NCI-H1694 treated with DMSO at 0.1 percent for 48 hours (cell line): ENCODE measurements around the gene CLASP2.
"Not testable (repeated sequence)": the region's sequence is repeated elsewhere in the genome, so short reads cannot be mapped to it uniquely, and the experiment has no call there.

Experiments used
- DNase-seq: peaks from one replicate; lab custom pipeline; 2025; lab: John Stamatoyannopoulos, UW

CLASP2 gene

DNA sequence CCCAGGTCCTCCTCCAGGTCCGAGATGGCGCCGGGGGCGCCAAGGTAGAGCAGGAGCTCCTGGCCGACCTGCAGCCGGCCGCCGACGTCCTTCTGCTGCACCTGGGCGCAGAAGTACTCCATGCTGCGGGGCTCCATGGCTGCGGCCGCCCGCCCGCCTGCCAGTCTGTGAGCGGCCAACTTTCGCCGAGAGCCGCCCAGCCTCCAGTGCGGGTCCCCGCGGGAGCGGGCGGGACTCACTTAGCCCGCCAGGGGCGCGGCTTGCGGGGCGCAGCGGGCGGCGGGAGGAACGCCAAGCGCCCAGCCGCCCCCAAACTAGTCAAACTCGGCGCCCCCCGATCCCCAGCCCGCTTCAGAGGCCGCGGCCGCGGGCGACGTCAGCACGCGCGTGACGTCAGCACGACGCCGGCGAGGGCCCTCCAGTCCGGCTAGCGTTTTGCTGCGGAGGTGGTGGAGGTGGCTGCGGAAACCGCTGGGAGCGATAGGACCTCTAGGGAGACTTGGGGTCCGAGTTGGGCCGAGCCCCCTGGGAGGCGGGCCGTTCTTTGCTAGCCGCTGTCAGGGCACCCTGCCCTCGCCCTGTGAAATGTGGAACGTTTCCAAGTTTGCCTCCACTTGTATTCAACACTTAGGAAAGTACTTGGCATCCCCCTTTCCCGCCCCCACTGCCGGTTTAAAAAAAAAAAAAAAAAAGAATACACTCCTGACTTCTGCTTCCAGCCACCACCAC is at the start of gene CLASP2:
CLASP2 (minus strand) TSS at position 389 of the 729 bp plus-strand sequence; CDS start at position 137, 252 bp downstream.
- peak; percentile 2 for DNase-seq

DNA sequence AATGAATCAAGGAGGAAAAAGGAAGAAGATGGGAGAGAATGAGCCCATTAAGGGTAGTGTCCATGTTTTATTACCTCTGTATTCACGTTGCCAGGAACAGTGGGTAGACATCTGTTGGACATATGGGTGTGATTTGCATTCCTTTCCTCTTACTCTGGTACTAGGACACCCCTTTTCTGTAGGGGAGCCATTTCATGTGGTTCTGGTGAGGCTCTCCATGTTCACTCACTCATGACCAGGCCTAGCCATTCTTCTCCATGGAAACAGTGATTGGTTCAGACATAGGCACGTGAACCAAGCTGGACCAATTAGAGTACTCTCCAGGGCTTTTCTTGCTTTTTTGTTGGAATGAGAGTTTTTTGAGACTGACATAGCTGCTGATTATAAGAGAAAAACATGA is 40.8 kb upstream of the CLASP2 start:
- no peak for DNase-seq

DNA sequence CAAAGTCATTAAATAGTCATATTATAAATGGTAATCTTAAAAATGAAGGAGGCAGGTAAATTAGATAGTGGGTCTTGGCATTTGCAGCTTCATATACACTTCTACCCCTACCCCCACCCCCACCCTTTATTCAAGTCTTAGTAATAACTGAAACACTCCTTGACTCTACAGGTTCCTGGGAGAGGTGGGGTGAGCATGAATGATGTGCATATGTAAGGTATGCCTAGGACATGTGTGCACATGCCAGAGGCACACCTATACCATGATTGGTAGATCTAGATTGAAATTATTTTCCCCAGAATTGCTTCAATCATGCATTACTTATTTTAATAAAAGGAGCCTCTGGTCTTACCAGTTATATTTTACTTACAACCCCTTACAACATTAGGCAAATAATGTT is 40.2 kb upstream of the CLASP2 start:
- no peak for DNase-seq

DNA sequence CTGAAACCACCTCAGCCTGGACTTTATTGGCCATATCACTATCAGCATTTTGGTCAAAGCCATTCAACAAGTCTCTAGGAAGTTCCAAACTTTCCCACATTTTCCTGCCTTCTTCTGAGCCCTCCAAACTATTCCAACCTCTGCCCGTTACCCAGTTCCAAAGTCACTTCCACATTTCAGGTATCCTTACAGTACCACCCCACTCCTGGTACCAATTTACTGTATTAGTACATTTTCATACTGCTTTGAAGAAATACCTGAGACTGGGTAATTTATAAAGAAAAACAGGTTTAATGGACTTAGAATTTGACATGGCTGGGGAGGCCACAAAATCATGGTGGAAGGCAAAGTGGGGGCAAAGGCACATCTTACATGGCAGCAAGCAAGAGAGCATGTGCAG is 36.3 kb upstream of the CLASP2 start:
- not testable (repeated sequence) for DNase-seq

DNA sequence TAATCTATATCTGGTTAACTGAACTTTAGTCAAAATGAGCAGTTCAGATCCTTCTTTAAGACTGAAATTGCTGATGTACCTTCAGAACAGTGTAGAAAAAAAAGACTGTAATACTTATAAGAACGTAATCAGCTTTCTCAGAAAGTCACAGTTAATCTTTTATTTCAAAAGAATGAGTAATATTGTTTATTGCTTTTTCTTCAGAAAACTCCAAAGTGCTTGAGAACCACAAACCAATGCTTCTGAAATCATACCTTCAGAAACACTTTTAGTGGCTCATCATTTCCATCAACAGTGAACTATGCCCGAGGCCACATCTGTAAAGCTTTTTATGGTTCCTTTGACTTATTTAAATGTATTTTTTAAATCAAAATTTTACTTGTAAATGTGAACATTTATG is 33.3 kb upstream of the CLASP2 start:
- DNase-seq: no peak

DNA sequence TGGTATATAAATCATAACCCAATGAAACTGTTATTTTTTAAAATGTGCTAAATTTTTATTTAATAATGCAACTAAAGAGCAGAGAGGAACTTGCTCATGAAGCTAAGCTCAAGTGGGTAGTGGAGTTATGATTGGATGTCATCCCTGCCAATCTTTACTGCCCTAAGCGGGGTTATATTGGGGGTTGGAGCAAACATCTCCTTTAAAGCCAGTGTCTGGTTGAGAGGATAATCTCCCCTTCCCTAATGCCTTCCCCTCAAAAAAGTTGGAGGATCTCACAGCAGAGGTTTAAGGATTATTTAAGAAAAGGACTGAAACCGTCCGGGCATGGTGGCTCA is 32.1 kb upstream of the CLASP2 start:
- DNase-seq: no peak

DNA sequence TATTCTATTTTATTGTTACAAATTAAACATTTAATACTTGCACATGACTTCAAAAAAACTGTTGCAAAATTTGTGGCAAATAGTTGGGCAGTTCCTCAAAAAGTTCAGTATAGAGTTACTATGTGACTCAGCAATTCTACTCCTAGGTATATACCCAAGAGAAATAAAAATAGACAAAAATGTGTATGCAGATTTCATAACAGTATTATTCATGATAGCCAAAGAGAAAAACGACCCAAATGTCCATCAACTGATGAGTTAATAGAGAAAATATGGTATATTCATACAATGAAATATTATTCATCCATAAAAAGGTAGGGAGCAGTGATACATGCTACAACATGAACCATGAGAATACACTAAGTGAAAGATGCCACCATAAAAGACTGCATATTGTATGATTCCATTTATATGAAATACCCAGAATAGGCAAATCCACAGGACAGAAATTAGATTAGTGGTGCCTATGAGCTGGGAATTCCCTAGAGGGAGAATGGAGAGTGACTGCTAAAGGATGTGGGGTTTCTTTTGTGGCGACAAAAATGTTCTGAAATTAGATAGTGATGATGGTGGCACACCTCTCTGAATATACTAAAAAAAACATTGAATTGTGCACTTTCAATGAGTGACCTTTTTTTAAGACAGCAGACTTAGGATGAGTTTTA is 31.6 kb upstream of the CLASP2 start:
- DNase-seq: no peak

DNA sequence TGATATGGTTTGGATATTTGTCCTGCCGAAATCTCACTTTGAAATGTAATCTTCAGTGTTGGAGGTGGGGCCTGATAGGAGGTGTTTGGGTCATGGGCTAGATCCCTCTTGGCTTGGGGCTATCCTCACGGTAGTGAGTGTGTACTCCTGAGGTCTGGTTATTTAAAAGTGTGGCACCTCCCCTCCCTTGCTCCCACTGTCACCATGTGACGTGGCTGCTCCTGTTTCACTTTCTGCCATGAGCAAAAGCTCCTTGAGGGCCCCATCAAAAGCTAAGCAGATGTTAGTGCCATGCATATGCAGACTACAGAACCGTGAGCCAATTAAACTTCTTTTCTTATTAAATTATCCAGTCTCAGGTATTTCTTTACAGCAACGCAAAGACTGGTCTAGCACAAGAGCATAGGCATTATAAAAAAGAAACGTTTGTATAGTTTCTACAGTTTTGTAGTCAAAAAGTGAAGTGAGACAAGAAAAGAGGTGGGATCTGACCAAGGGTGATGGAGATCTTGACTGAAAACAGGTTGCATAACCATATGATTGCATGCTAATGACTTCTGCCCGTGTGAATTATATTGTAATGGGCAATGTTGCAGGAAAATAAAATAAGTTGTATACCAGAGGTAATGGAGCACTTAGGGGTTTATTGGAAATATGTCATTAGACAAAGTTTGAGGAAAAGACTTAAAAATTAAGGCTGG is 28.5 kb upstream of the CLASP2 start:
- DNase-seq: no peak

DNA sequence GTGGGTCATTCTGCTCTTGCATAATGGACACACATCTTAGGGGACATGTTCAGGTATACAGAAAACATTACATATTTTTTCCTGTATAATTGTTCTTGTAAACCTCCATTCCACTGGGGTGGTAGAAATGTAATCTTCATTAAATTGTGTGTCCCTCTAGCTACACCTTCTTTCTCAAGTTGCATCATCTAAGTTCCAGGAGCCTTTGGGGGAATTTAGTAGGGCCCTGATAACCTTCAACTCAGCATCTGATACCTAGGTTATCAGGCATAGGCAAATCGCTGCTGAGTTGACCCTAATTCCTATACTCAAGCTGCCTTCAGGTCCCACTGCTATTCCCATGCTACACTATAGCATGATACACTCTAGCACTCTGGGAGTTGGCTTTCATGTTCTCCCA is 19.1 kb upstream of the CLASP2 start:
- DNase-seq: no peak

DNA sequence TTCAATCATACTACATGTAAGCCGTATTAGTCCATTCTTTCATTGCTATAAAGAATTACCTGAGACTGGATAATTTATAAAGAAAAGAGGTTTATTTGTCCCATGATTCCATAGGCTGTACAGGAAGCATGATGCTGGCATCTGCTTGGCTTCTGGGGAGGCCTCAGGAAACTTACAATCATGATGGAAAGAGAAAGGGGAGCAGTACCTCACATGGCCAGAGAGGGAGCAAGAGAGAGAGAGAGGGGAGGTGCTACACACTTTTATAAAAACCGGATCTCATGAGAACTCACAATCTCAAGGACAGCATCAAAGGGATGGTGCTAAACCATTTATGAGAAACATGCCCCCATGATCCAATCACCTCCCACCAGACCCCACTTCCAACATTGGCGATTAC is 14.3 kb upstream of the CLASP2 start:
- no peak for DNase-seq

DNA sequence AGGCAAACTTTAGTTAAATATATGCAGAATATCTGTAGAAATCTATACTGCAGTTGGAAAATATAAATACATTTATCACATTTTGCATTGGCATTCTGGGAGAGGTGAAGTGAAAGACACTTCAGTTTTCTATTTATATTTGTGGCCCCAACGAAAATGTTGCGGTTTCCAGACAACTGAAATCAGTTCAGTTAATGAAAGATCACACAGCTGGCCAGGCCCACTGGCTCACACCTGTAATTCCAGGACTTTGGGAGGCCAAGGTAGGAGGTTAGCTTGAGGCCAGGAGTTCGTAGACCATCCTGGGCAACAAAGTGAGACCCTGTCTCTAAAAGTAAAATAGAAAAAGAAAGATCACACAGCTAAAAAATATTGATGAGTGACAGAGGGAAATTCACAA is 11.9 kb upstream of the CLASP2 start:
- no peak for DNase-seq

DNA sequence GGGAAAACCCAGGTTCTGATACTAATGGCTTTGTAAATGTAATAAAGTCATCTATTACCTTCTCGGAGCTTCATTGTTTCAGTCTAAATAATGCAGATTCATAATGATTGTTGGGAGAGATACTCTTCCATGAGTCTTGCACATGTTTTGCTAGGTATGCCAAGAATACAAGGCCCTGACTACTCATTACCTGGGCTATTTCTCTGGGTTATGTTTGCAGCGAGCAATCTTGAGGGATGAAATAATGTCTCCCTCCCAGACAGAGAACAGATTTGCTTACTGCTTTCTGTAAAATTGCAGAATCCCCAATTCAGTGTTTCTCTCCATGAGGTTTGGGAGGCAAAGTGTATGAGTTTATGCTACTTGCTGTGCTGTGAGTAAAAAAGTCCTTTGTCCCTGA is 6.2 kb upstream of the CLASP2 start:
- DNase-seq: no peak

DNA sequence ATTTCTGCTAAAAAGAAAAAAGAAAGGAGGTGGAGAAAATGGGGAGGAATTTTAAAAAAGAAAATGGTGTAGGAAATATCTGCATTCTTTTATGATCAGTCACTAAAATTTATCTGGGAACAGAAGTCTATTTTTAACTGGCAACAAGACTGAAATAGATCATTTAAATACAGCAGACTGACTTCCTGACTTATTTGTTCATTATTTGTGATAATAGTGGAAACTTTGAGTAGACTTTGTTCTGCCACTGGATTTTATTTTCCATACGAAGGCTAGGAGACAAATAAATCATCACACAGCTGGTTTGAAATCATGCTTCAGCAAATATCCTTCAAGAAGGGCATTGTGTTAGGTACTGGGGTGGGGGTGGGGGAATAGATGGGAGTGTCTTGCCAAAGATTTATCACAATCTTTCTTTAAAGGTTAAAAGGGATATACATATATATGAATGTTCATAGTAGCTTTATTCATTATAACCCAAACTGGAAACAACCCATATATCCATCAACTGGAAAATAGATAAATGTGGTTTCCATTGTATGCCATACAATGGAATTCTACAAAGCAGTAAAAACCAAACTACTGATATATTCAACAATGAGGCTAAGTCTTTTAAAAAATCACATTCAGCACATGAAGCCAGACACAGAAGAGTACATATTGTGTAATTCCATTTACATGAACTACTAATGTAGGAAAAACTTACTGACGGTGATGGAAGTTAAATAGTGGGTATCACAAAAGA is 4.7 kb upstream of the CLASP2 start:
- DNase-seq: no peak

DNA sequence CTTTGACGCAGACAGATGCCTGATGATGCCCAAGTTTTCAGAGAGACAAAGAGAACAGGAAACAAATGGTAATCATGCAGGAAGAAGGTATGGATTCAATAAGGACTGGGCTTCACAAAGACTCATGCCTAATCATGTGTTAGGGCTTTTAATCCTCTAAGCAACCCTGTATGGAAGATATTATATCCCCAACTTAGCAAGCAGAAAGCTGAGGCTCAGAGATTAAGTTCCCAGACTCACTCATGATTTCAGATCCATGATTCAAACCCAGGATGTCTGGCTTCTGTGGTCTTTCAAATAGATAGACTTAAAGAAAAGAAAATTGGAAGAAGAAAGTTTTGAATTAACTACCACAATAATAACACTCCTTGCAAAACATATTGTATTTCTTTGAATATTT is 4.1 kb upstream of the CLASP2 start:
- no peak for DNase-seq

DNA sequence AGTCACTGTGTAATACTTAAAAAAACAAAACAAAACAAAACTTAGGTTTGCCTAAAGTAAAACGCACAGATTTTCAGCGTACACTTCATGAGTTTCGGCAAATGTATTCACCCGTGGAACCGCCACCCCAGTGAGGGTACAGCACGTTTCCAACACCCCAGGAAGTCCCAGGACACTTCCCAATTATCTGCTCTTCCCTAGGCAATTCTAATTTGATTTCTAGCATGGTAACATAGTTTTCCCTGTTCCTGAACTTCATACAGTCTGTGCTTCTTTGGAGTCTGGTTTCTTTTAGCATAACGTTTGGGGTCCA is 497 bp upstream of the CLASP2 start:
- DNase-seq: no peak

DNA sequence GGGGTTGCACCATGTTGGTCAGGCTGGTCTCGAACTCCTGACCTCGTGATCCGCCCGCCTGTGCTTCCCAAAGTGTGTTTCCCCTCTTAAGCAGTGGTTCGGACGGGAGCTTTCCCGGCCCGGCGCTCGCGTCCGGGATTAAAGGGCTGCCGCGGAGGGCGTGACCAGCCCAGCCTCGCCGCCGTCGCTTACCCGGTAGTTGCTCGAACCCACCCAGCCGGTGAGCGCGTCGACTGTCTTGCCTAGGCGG is 513 bp downstream of the CLASP2 start:
- no peak for DNase-seq

DNA sequence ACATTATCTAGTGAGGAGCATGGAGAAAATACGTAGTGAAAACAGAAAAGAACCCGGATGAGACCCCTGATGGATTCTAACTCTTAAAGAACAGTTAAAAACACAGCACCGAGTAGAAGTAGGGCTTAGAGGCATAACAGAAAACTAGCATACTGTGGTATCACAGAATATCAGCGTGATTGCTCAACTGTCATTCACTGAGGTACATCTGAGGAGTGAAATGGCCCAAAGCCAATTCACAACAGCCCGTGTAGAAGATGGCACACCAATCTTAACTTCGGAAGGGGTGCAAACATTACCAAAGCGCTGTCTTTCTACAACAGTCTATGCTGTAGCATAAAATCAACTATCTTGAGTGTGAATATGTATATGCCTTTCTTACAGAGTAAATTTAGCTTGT is 1.8 kb downstream of the CLASP2 start:
- no peak for DNase-seq

DNA sequence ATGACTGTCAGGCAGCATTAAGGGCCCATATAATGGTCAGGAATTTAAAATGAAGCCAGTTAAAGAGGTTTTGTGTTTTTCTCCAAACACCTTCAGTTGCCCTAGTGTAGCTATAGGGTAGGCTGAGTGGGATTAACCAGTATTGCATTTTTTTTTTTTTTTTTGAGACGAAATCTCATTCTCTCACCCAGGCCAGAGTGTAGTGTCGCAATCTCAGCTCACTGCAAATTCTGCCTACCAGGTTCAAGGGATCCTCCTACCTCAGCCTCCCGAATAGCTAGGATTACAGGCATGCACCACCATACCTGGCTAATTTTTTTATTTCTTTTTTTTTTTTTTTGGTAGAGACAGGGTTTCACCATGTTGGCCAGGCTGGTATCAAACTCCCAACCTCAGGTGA is 7.0 kb downstream of the CLASP2 start:
- DNase-seq: no peak

DNA sequence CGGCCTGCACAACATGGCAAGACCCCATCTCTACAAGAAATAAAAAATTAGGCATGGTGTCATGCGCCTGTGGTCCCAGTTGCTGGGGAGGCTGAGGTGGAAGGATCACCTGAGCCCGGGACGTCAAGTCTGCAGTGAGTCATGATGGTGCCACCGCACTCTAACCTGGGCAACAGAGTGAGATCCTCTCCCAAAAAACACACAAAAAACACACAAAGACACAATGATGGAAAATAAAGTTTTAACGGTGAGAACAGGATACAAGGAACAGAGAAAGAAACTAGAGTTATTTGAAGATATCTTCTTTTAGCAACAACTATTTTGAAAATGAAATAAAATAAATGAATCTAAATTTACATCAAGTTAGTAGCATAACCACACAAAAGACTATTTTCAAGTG is 12.0 kb downstream of the CLASP2 start:
- DNase-seq: no peak

DNA sequence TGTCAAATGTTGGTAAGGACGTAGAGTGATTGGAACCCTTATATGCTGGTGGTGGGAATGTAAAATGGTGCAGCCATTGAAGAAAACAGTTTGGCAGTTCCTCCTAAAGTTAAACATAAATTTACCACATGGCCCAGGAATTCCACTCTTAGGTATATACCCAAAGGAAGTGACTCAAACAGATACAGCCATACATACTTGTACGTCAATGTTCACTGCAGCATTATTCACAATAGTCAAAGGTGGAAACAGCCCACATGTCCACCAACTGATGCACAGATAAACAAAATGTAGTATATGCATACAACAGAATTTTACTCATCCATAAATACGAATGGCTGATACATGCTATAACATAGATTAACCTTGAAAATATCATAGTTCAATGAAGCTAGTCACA is 13.2 kb downstream of the CLASP2 start:
- DNase-seq: no peak

DNA sequence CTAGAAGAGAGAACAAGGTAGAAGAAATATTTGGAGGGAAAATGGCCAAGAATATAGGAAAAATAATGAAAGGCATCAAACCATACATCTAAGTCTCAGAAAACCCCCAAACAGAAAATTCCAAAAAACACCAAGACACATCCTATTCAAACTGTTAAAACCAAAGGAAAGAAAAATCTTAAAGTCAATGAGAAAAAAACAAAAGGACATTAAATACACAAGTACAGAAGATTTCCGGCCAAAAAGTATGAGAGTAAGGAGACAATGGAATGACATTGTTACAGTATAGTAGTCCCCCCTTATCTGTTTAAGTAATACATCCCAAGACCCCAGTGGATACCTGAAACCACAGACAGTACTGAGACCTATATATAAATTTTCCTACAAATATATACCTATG is 18.8 kb downstream of the CLASP2 start:
- DNase-seq: no peak

DNA sequence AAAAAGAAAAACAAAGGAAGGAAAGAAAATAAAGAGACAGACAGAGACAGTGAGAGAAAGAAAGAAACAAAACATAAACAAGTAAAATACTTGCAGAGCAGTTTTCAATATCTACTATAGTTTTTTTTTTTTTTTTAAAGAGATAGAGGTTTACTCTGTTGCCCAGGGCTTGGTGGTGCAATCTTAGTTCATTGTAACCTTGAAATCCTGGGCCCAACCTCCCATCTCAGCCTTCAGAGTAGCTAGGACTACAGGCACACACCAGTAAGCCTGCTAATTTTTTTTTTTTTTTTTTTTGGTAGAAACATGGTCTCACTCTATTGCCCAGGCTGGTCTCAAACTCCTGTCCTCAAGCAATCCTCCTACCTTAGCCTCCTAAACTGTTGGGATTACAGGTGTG is 23.1 kb downstream of the CLASP2 start:
- no peak for DNase-seq

DNA sequence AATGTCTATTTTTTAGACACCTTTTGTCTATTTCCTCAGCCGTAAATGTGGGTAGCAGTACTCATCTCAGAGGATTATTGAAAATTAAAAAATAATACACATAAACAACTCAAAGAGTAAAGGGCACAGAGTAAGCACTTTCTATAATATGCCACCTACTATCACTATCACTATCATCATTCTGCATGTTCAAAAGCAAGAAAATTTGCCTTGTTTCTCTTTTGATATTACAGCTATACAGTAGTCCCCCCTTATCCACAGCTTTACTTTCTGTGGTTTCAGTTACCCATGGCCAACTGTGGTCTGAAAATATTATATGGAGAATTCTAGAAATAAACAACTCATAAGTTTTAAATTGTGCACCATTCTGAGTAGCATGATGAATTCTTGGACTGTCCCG is 27.7 kb downstream of the CLASP2 start:
- no peak for DNase-seq
